ENCODE results near the gene TMEFF2. TPM values are rescaled to one million over a fixed set of nuclear protein-coding genes. Genes with fewer than 3 reads are reported as not detected.

TMEFF2 gene
- total and polyA plus RNA-seq, 2 of the 4 experiments (the other 2 are of a cell fraction) = 1.3 to 3.0 TPM

GRCh38 chr2:191983591-191983990 lies 211.1 kb downstream of the TMEFF2 start:
- Histone ChIP-seq H3K4me2 (ENCODE audit: low read depth, low read length) (no peak overlapping the region), H2AK5ac (ENCODE audit: low read depth, low read length) (no peak overlapping the region), H2BK5ac (ENCODE audit: low read depth, low read length, poor library complexity, severe bottlenecking) (no peak overlapping the region), H4K91ac (ENCODE audit: insufficient read depth, low read depth, low read length) (no peak overlapping the region), H3K4ac (ENCODE audit: low read depth, low read length) (no peak overlapping the region), H4K20me1 (ENCODE audit: insufficient read depth, low read length) (no peaks in the 10 kb centered on the region), H3K27me3 (ENCODE audit: control insufficient read depth, insufficient read depth, low read length) (no peaks in the 10 kb centered on the region), H3K36me3 (ENCODE audit: control insufficient read depth, insufficient read depth, low read length) (no peaks in the 10 kb centered on the region), H2AK9ac (replicated peaks; ENCODE audit: low read depth, low read length, poor library complexity) (no peak overlapping the region), H3K23ac (ENCODE audit: low read depth, low read length) (no peak overlapping the region), H2AFZ (replicated peaks; ENCODE audit: low read length, poor library complexity) (no peak overlapping the region), H4K8ac (ENCODE audit: low read depth in 2 of 2, low read length in 2 of 2) (no peak overlapping the region), H3K9me3 (ENCODE audit: control insufficient read depth, insufficient read depth, low read length) (no peaks in the 10 kb centered on the region), H3K9me1 (ENCODE audit: insufficient read depth, low read length) (no peaks in the 10 kb centered on the region), H3K9ac (ENCODE audit: low read depth, low read length) (no peak overlapping the region), H2BK20ac (ENCODE audit: low read depth, low read length) (no peak overlapping the region), H4K5ac (ENCODE audit: low read depth, low read length) (no peak overlapping the region), H2BK15ac (ENCODE audit: low read depth, low read length) (no peak overlapping the region), H3K4me3 (ENCODE audit: insufficient read depth, low read depth, low read length) (no peak overlapping the region), H3K79me1 (ENCODE audit: low read depth in 1 of 2, low read length in 2 of 2) (no peaks in the 10 kb centered on the region), H3K14ac (replicated peaks; ENCODE audit: low read depth, low read length) (no peak overlapping the region), H2BK120ac (ENCODE audit: low read depth, low read length) (no peak overlapping the region), H3K56ac (ENCODE audit: extremely low read depth, insufficient read depth, low read length) (no peak overlapping the region), H3K18ac (ENCODE audit: low read depth, low read length) (no peak overlapping the region), H3K27ac (ENCODE audit: insufficient read depth, low read length) (no peak overlapping the region), H3K4me1 (ENCODE audit: control insufficient read depth, insufficient read depth, low read length) (no peaks in the 10 kb centered on the region)
- intact Hi-C loops (cut with micrococcal nuclease) = no loop called here
- dilution Hi-C loops (cut with HindIII; ENCODE audit: low sequenced_read_pairs, unreplicated experiment) = no loop called here
- ChIA-PET POLR2A (ENCODE audit: unreplicated experiment) (no interaction called here), CTCF (no interaction called here)
- in situ Hi-C loops (cut with MboI; ENCODE audit: low sequenced_read_pairs) = no loop called here
- WGBS, 2 experiments (ENCODE audit: extremely low coverage in 2 of 2, insufficient read length in 1 of 2) = no CpG with 5 or more reads among the region's 1 CpG
- TF ChIP-seq, protein P1, sequence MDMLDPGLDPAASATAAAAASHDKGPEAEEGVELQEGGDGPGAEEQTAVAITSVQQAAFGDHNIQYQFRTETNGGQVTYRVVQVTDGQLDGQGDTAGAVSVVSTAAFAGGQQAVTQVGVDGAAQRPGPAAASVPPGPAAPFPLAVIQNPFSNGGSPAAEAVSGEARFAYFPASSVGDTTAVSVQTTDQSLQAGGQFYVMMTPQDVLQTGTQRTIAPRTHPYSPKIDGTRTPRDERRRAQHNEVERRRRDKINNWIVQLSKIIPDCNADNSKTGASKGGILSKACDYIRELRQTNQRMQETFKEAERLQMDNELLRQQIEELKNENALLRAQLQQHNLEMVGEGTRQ (IDR thresholded peaks at IDR 0.05; ENCODE audit: low read depth, low read length) = no peak
- TF ChIP-seq RAD21 (IDR thresholded peaks at IDR 0.05; ENCODE audit: low read length) = no peak
- no TSS peak for BruUV-seq (replicated peaks)
- ATAC-seq (ENCODE audit: low read depth) (no peak), DNase-seq (no peak)

Measured in IMR-90 (cell line).